Peyer's patch (tissue), 4 donors: Measurements from ENCODE around the gene GGCT.

Experiments
- CTCF ChIP-seq, 6 experiments: fragments of 450-650 bp in 4 of 6; fragments of 200-600 bp in 2 of 6; sonication (generic) in 1 of 6; IDR thresholded peaks; one replicate each; pipeline ENCODE4 v1.5.1; 2017 to 2019; ENCODE audit warnings: antibody characterized with exemption in 6 of 6, mild to moderate bottlenecking in 3 of 6, moderate library complexity in 1 of 6
- POLR2A ChIP-seq, 2 donors: fragments of 450-650 bp; IDR thresholded peaks; one replicate each; pipeline ENCODE4 v1.5.1; 2017; ENCODE audit warnings: antibody characterized with exemption in 2 of 2, mild to moderate bottlenecking in 2 of 2, moderate library complexity in 2 of 2

DNA sequence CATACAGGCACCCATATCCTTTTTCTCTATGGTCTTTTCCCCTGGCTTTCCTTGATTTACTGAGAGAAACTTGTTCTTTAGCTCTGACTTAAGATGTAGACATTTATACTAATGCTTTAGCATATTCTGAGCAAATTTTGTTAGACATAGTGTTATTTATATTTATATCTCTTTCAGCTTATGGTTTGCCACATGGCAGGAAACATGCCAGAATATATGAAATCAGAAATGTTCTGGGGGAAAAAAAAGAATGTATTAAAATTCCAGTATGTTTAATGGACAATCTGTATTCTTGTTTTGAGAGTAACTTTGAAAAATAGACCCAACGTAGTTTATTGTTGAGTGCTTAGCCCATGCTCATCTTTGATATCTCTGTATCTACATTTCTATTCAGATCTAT, 10.1 kb upstream of the GGCT start:
- TF ChIP-seq CTCF (IDR thresholded peaks at IDR 0.05): no peak
- TF ChIP-seq POLR2A (IDR thresholded peaks at IDR 0.05): no peak
